Central memory CD4-positive, alpha-beta T cell (primary cell): ENCODE results near the gene ARMC12.
"Not testable (repeated sequence)": the region's sequence is repeated elsewhere in the genome, so short reads cannot be mapped to it uniquely, and the experiment has no call there.

Experiments used
- DNase-seq: peaks from one replicate; pipeline ENCODE4 v3.0.0; 2022

The ARMC12 gene

DNA sequence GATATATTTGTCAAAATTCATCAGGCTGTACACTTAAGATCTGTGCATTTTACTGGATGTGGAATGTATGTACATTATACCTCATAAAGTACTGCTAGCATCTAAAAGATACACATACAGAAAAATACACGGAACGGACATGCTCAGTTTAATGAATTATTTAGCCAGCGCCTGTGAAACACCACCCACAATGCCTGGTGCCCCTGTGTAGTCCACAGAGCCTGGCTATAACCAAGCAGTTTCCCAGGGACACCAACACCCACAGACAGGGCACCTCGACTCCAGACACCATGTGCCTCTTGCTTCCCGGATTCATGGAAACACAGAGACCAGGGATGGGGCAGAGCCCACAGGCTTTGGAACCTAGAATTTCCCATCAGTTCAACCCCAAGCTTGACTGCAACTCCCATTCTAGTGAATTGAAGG lies 17.4 kb upstream of the ARMC12 start:
- no peak for DNase-seq

- DNase-seq = no peak
These were observed 16.8 kb upstream of the ARMC12 start for GRCh38 chr6:35719830-35720733.

DNA sequence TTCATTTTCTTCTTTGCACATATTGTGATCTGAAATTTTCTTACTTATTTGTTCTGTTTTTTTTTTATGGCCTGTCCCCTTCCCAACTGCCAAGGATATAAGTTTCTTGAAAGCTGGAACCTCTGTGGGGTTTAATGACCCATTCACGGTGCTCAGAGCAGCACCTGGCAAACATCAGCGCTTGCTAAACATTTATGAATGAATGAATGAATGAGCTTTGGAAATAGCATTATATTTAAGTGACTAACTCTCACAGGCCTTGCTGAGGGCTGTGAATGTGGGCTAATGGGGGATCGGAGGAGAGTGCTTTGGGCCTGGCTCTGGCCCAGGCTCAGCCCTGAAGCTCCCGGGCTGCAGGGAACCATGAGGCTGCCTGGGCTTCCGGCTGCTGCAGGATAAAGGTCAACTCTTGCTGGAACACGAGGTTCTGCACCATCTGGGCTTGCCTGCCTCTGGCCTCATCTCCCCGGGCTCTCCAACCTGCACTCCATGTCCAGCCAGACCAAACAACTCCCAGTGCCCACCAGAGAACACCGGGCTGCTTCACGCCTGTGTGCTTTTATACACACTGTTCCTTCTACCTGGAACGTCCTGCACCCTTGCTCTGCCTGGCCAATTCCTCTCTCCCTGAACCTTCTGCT lies 14.6 kb upstream of the ARMC12 start:
- no peak for DNase-seq

GRCh38 chr6:35723587-35723986 lies 13.2 kb upstream of the ARMC12 start:
- DNase-seq = no peak

- no peak for DNase-seq
These were observed 12.8 kb upstream of the ARMC12 start for GRCh38 chr6:35724059-35724458.

GRCh38 chr6:35724471-35724870 lies 12.4 kb upstream of the ARMC12 start:
- DNase-seq = no peak

- DNase-seq = no peak
These were observed 11.6 kb upstream of the ARMC12 start for GRCh38 chr6:35725081-35725708.

GRCh38 chr6:35725721-35726438 lies 11.0 kb upstream of the ARMC12 start:
- peak; percentile 19 for DNase-seq

GRCh38 chr6:35727231-35727934 lies 9.4 kb upstream of the ARMC12 start:
- no peak for DNase-seq

- peak; percentile 90 for DNase-seq
These were observed 8.7 kb upstream of the ARMC12 start for GRCh38 chr6:35727935-35728682.

DNA sequence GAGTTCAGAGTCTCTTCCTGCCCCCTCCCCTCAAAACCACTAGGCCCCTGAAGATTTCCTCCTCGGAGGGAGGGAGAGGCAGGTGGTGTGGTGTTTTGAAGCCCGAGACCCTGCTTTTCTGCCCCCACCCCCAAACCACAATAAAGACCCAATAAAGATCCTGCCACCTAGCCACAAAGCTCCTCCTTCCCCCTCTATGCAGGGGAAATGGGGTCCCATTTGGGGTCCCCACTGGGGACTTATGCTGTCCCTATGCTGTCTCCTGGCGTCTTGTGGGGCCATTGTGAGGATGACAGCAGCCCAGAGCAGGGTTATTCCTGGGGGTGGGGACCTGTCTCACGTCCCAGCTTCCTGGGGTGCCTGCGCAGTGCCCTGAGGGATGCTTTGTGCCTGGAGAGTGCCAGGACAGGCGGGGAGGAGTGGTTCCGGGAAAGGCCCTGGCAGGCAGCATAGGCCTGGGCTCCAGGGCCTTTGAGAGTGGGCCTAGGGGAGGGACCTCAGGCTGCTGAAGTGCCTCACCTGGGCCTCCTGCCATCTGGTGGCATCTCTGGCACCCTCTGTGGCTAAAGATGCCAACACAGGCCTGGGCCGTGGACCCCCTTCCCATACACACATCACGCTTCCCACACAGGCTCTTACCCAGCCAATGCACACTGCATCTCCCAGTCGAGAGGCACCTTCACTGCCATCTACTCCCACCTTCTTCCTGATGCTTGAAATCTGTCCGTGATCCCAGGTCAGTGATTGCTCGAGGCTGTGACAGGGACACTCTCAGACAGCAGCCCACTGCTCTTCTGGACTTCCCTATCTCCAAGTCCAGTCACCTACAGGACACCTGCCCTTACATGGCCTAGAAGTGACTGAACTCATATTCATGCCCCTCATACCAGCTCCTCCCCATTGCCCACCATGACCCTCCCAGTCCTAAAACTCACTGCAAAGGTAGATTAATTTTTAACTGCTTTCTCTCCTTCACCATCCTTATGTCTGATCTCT lies 7.9 kb upstream of the ARMC12 start:
- peak; percentile 43 for DNase-seq

DNA sequence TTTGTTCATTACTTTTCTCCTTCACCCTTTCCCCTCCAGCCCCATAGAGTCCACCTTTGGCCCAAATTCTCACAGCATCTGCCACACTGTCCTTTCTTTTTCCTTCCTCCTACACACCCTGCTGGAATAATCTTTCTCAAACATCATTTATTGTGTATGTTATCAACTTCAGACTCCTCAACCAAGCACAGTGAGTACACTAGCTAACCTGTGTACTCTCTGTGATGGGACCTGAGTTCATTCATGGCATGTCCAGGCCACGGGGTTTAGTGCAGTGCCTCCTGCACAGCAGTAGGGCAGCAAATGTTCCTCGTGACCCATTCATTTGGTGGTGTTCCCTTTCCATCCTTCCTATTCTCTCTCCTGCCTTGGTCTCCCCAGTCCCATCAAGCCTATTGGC lies 7.1 kb upstream of the ARMC12 start:
- DNase-seq = no peak

GRCh38 chr6:35730745-35731413 lies 6.0 kb upstream of the ARMC12 start:
- no peak for DNase-seq

- peak; percentile 87 for DNase-seq
These were observed 5.5 kb upstream of the ARMC12 start for GRCh38 chr6:35731414-35731735.

GRCh38 chr6:35731736-35732532 lies 4.9 kb upstream of the ARMC12 start:
- peak; percentile 90 for DNase-seq

- DNase-seq = no peak
These were observed 3.2 kb upstream of the ARMC12 start for GRCh38 chr6:35733633-35734032.

- not testable (repeated sequence) for DNase-seq
These were observed 2.5 kb upstream of the ARMC12 start for GRCh38 chr6:35734319-35734718.

DNA sequence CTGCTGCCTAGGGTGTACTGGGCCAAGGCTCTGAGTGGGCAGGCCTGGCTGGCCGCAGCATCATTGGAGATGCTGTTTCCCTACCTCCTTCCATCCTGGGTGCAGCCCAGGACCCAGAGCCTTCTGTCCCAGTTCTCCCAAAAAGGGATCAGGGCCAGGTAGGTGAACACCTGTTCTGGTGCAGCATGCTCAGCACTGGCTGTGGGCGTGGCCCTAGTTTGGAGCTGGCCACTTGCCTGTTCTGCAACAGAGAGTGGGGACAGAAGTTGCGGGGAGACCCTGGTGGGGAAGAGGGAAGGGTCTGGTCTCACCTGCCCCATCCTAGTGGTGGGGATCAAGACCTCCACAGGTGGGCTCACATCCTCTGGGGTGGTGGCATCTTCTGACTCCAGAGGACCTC lies 1.4 kb upstream of the ARMC12 start:
- DNase-seq = no peak
